ENCODE results near the gene CMIP.

Gene CMIP

DNA sequence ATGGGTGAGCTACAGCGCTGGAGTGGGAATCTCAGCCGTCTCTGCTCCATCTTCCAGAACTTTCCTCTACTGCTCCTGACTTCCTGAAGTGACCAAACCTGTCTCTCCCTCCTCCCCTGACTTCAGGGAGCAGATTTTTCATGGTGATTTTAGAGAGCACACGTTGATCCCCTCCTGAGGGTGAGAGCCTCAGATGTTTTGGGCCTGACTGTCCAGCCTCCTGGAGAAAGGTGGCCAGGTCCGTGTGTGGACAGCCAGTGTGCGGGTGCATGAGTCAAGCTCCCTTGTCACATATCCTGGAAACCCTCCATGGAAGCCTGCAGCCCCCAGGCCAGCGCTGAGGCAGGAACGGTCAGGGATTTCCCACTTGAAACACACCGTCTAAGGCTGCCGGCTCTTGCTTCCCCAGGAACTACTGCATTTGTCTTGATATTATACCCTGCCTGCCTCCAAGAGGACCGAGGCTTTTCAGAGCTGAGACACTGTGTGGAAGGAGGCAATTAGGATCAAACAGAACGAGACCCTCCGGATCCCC lies 143.1 kb downstream of the CMIP start:
- DNase-seq (ENCODE audit: low spot score): no peak

DNA sequence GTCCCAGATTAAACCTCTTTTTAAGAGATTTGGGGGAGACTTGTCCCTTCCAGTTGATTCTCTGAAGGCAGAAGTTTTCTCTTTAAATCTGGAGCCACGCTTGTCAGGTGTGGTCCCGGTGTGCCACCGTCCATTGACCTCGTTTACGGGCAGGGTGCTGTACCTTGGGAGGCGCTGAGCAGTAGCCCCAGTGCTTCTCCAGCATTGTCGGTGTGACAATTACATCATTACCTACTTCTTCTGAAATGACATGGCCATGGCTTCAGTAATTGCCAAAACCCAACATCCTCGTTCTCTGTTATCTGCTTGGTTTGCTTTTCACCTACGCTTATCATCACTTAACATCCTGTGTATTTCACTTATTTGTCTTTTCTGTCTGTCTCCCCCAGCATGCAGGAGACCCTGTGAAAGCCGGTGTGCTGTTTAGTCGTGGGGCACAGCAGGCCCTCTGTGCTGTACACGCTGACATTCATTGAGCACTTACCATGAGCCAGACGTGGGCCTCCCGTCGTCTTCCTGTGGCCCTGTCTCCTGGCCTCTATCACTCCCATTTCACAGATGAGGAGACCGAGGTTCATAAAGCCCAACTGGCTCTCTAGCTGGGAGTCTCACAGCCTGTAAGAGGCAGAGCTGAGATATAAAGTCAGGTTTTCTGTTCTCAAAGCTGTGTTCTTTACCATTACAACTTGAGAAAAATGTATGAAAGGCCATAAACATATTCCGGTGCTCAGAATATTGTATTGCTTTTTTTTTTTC lies 143.9 kb downstream of the CMIP start:
- no peak for DNase-seq (ENCODE audit: low spot score)

DNA sequence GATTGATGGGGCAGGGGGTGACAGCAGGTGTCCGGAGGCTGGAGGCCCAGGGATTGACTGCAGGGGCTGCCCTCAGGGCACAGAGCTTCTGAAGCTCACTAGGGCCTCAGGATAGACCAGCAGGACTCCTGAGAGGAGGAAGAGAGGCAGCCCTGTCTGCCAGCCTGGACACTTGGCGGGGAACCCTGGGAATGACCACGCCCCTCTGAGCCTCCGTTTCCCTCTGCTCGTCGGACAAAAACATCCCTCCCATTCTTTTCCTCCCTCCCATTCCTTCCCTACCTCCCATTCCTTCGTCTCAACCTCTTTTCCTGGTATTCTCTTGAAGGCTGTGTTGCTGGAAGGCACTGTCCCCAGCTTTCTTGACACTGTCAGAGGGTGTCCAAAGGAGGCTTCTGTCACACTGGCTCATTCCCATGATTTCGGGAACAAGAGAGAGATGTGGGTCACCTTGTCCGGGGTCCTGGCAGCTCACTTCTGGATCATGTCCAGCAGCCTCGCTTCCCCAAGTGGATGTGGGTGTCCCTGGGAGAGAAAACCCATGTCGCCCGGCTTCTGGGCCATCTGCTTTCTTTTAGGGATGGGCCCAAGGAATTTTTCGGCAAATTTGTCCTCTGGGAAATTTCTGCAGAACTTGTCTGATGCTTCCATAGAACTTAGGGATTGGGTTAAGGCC lies 145.5 kb downstream of the CMIP start:
- DNase-seq (ENCODE audit: low spot score): no peak

DNA sequence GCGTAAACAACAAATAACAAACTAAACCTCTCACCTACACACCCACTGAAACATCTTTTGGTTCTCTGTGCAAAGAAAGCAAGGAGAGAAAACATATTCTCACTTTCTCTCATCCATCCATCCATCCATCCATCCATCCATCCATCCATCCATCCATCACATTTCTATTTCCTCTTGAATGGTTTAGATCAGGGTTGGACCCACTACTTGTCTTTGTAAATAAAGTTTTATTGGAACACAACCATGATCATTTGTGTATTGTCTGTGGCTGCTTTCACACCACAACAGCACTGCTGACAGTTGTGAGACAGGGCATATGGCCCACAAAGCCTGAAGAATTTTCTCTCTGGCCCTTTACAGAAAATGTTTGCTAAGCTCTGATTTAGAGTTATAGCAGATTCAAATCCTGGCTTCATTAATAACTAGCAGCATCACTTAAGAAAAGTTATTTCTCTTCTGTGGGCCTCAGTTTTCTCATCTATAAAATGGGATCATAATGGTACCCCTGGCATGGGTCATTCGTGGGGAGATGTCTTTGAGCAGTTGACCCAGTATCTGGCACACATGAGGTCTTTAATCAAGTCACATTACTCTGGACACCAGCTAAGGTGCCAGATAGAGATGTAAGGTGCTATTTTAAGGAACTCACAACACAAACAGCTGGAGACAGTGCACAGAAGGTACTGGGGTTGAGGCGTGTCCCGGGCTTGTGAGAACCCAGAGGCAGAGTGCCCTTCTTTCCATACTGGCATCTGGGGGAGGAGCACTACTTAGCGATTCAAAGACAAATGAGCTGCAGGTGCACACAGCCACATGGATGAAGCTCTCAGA lies 146.3 kb downstream of the CMIP start:
- DNase-seq (ENCODE audit: low spot score): no peak

DNA sequence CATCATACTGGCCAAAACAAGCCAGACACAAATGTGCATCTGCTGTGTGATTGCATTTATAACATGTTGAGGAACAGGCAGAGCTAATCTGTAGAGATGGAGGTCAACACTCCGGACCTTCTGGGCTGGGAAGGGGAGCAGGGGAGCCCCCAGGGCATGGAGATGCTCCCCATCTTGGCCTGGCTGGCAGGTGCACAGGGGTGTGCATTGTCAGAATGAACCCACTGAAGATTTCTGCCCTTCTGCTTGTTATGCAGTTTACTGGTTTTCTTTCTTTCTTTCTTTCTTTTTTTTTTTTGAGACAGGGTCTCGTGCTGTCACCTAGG lies 146.9 kb downstream of the CMIP start:
- DNase-seq (ENCODE audit: low spot score): no peak

DNA sequence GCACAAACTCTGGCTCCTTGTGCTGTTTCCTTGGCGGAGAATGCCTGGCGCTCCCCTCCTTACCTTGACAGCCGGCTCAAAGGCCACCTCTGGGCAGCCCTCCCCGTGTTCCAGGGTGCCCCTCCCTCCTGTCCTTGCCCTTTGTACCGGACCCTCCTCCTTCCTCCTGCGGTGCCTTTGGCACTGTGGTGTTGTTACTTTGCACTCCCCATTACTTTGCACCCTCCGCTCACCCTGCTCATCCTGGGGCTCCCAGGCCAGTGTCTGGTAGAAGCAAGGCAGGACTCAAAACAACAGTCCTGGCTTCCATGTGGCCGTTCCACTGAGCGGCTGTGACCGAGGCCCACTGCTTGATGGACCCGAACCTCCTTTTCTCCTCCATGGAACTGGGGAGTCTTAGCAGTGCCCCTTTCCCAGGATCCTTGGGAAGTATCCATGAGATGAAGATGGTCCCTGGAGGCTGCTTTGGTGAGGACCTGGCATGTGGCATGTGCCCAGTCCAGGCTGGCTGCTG lies 147.8 kb downstream of the CMIP start:
- no peak for DNase-seq (ENCODE audit: low spot score)

DNA sequence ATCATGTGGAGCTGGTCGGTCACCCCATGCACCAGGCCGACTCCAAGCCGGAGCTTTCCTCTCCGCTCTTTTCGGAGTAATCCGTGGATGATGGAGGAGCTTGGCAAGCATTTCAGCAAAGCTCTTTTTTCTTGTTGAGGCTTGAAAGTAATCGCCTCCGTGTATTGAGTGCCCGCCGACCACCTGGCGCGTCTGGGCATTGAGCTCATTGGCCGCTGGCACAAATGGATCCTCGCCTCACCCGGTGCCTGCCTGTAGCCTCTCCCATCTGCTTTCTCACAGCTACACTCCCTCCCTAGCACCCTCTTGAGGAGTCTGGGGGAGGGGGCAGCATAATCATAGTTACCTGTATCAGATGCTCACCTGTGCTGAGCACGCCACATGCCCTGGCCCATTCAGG lies 148.9 kb downstream of the CMIP start:
- no peak for DNase-seq (ENCODE audit: low spot score)

DNA sequence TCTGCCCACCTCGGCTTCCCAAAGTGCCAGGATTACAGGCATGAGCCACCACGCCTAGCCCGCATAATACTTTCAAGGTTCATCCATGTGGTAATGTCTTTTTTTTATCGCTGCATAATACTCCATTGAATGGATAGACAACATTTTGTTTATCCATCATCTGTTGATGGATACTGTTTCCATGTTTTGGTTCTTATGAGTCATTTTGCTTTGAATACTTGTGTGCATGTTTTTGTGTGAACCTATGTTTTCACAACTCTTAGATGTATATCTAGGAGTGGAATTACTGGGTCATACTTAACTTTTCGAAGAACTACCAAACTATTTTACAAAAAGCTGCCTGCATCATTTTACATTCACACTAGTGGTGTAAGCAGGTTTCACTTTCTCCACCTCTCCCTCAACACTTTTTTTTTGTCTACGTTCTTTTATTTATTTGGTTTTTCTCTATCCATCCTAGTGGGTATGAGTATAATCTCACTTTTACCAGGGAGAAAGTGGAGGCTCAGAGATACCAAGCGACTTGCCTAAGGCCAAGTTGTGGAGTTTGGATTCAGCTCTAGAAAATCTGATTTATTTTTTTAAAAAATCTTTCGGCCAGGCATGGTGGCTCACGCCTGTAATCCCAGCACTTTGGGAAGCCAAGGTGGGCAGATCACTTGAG lies 151.2 kb downstream of the CMIP start:
- no peak for DNase-seq (ENCODE audit: low spot score)

DNA sequence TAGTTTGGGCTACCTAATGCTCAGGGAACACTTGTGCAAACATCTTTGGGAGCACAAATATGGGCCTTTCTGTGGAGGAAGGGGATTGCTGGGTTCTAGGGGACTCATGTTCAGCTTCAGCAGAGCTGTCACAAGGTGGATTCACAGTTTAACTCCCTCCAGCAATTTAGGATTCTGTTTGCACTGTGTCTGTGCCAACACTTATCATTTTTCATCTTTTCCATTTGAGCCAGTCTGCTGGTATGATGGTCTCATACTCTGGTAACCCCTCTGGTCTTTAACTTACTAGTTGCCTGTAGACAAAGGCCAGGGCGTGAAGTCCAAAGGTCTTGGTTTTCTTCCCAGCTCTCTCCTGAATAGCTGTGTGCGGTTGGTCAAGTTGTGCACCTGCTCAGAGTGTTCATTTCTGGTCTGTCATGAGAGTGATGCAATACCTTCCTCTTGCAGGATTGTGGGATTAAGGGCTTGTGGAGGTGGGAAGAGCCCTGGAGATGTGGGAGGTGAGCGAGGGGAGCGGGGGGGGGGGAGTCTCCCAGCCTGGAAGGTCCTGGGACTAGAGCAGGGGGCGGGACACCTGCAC lies 152.6 kb downstream of the CMIP start:
- DNase-seq (ENCODE audit: low spot score): no peak

DNA sequence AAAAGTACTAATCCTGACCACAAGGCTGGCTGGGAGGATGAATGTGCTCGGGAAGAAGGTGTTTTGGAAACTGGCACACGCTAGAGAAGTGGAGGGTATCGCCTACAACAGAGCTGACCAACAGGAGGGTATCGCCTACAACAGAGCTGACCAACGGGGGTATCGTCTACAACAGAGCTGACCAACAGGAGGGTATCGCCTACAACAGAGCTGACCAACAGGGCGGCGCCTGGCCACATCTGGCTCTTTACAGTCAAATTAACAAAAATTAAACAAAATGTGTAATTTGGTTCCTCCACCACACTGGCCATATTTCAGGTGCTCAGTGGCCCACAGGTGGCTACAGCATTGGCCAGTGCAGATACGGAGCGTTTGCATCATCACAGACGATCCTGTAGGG lies 153.5 kb downstream of the CMIP start:
- no peak for DNase-seq (ENCODE audit: low spot score)

DNA sequence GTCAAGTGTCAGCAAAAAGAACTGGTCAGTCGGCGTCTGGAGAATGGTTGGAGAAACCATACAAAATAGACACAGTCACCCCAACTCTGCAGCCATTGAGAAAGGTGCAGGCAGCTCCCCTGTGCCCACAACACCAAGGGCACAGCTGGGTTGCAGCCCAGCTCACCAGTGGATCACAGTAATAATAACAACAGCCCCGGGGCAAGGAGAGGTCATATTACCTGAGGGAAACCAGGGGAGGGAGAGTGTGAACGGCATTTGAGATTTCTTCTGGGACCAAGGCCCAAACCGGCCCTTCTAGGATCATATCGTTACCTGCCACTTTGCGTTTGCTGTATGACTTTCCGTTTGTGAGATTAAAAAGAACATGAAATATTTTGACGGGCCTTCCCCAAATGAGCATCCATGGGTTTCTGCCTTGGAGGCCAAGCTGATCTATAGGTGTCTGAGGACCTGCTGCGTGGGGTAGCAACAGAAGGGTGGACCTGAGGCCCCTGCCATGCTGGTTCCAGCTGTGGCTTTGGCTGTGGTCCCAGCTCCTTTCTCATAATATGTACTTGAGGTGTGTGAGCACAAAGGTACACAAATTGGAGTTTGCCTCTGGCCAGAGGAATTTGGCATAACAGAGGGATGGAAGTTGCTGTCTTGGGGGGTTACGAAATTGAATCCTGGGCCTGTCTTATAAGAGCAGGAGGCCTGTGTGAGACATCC lies 154.6 kb downstream of the CMIP start:
- DNase-seq (ENCODE audit: low spot score): no peak

DNA sequence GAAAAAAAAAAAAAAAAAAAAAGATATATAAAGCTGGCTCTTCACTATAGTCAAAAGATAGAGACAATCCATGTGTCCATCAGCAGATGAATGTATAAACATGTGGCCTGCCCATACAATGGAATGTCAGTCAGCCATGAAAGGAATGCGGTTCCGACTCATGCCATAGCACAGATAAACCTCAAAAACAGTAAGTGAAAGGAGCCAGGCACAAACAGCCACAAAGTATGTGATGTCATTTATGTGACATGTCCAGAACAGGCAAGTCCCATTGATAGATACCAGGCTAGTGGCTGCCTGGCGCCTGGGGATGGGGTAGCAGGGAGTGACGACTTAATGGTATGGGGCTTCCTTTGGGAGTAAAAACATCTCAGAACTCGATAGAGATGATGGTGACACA lies 155.7 kb downstream of the CMIP start:
- DNase-seq (ENCODE audit: low spot score): no peak

DNA sequence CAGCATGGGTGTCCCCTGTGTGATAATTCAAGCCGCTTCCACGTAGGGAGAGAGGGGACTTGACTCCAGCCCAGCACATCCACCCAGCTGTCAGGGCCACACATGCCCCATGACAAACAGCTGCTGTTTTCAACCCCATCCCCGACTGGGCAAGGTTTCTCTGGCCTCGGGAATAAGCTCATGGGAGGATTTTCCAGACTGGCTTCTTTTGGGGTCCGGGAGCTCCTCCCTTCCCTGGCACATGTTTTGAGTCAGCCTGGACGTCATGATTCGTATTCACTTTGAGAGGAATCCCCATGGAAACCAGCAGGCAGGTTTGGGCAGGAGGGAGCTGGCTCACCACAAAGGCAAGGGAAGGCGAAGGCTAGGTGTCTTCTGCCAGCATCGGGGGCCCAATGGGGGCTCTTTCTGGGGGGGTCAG lies 156.4 kb downstream of the CMIP start:
- no peak for DNase-seq (ENCODE audit: low spot score)

DNA sequence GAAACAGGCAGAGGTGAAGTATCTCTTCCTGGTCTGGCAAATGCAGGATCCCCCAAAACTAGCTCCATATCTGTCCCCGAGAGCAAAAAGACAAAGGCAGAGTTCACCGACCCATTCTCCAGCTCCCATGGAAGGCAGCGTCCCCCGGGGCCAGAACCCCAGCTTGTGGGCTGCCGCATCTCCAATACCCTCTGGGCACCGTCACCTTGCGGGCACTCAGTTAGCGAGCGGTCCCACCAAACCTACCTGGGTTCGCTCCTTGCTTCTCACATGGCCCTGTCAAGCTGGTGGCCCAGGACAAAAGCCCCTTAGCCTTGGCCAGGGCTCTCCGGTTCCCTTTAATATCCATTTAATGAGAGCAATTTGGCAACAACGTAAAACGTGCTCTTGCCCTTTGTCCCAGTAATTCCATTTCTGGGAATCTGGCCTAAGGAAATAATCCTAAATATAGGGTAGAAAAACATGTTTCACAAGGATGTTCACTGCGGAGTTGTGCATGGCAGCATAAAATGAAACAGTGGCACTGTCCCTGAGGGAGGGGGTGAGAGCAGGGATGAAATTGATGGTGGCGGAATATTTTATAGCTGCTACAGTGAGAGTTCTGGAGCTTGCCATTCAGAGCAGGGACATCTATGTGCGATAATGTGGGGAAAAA lies 157.1 kb downstream of the CMIP start:
- no peak for DNase-seq (ENCODE audit: low spot score)

DNA sequence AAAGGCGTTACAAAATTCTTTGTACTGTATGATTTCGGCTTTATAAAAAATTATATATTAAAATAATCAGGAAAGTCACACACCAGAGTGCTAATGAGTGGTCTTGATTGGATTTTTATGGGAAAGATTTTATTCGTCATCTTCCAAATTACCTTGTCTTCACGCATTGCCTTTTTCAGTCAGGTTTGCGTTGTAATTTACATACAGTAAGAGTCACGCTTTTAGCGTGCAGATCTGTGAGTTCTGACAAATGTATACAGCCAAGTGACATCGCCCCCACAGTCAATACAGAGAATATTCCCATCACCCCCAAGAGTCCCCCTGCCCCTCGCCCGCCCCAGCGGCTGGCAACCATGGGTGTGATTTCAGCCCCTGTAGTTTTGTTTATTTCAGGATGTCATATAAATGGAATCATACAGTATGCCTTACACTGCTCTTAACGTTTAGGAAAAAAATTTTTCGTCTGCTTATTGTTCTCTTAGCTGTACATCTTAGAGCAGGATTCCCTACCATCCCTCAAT lies 157.7 kb downstream of the CMIP start:
- no peak for DNase-seq (ENCODE audit: low spot score)

DNA sequence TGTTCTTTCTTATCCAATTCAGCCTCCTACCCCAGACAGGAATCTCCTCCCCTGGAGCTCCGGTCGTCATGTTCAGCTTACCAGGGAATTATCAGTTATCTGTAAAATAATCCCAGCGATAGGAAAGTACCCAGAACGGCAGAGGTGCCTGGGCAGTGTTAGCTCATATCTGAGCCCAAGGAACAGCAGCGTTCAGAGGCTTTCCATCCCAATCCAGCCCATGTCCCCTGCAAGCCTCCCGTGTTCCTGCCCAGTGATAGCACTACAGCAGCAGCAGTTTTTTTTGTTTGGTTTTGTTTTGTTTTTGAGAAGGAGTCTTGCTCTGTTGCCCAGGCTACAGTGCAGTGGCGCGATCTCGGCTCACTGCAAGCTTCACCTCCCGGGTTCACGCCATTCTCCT lies 158.2 kb downstream of the CMIP start:
- no peak for DNase-seq (ENCODE audit: low spot score)

DNA sequence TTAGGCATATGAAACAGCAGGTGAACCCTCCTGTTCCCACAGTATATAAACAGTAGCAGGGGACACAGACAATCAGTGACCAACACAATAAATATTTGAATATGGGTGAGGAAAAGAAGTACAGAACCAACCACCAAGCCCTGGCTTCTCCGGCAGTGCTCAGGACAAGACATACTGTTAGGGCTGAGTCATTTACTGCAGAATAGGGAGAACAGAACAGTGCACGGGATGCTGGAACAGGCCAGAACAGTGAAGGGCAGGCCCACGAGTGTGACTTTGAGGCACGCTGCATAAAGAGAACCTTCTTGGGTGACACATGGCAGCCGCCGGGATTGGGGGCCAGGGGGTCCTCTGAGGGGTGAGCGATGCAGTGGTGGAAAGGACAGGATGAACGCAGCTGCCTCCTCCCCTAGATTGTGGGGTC lies 160.4 kb downstream of the CMIP start:
- no peak for DNase-seq (ENCODE audit: low spot score)

DNA sequence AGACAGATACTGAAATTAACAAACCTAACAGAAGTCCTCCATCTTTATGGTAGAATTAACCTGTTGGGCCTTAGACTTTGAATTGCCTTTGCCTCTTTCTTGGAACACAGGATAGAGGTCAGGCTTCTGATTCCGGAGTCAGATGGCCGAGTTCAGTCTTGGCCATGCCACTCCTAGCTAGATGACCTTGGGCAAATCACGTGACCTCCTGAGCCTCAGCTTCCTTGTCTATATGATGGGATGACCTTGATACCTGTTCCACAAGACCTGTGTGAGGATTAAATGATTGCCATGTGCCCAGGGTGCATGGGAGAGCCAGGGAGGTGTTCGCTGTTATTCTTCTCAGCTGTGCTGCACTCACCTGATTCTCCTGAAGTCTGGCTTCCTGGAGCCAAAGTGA lies 161.4 kb downstream of the CMIP start:
- no peak for DNase-seq (ENCODE audit: low spot score)

DNA sequence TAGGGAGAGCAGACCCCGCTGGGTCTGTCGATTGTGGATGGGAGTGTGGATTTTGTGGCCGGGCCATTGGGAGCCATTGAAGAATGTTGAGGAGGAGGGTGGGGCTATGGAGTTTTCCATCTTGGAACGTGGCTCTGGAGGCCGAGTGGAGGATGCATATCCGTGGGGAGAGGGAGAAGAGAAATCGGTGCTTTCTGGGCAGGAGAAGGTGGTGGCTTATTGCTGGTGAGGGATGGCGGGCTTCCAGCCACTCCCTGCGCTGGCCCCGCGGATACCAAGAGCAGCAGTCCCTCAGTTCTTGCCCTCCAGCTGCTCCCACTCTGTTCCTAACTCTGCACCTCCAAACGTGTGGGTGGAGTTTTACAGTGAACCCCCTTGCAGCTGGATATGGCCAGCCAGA lies 162.4 kb downstream of the CMIP start:
- no peak for DNase-seq (ENCODE audit: low spot score)

DNA sequence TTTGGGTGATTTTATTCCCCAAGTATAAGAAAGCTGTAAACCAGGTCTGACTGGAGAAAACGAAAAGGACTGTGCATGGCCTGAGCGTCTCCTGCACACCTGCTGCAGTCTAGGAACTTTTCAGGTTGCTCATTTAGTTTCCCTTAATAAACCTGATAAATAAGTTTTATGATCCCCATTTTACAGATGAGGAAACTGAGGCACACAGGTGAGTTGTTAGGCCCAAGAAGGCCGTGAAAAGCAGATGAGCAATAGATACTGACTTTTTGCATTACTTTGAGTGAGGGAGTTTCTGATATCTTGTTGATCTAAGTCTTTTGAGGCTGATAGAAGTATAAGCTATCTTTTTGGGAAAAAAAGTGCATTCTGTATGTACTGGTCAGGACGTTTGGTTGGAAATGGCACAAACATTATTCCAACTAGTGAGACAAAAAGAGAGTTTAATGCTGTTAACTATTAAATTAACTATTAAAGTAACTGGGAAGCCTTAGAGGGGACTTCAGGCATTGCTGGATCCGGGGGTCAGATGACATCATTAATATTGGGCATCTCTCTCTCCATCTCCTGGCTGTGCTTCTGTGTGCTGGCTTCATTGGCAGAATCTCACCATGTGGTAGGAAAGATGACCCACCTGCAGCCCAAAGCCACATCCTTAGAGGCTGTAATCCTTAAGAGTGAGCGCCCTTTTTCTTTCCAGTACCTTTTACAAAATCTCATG lies 163.4 kb downstream of the CMIP start:
- no peak for DNase-seq (ENCODE audit: low spot score)
